Endothelial cell of umbilical vein (primary cell): Measurements from ENCODE around the gene MYO1C. TPM values are rescaled to one million over a fixed set of nuclear protein-coding genes. Genes with fewer than 3 reads are reported as not detected.

Experiments
- BruUV-seq: library from RNA; stranded (reverse); fragments of 400-500 nt; replicated peaks from 2 replicates; lab custom pipeline; 2021; lab: Mats Ljungman, UMichigan
- CTCF ChIA-PET: fragments of 300-600, 350-600 bp; sonication (Branson Sonifier 250); formaldehyde crosslinking; loops from one replicate; lab custom pipeline; 2021; ENCODE audit warnings: antibody characterized with exemption, inconsistent platforms; lab: Charles Lee
- POLR2A ChIA-PET: fragments of 300-600, 350-600 bp; sonication (Branson Sonifier 250); formaldehyde crosslinking; loops from one replicate; lab custom pipeline; 2021; ENCODE audit warnings: antibody characterized with exemption, inconsistent platforms; lab: Charles Lee
- DNase-seq: peaks from one replicate; pipeline ENCODE4 v3.0.0-alpha.2; 2011; ENCODE audit warnings: low read depth, low spot score
- FAIRE-seq: peaks from 2 replicates; lab custom pipeline; 2011; peaks lifted over from hg19 to GRCh38; lab: Jason Lieb, UNC
- H2AFZ ChIP-seq: 2 replicates; pipeline ENCODE4 v1.6.0; 2012; ENCODE audit warnings: low read depth, low read length, control low read depth, inconsistent platforms
- H3K27ac ChIP-seq: 2 replicates; pipeline ENCODE4 v1.5.1; 2011; ENCODE audit warnings: low read depth, mild to moderate bottlenecking, control low read depth, low read length, moderate library complexity; ENCODE audit not compliant: insufficient read depth
- H3K27me3 ChIP-seq, 2 experiments: 2 replicates each; pipeline versions ENCODE4 v1.6.0 to v1.6.1; 2011; ENCODE audit warnings: low read length in 2 of 2, mixed read lengths in 1 of 2; ENCODE audit not compliant: control insufficient read depth in 2 of 2, insufficient read depth in 2 of 2
- H3K36me3 ChIP-seq, 2 experiments: 2 replicates in 1 of 2; 3 replicates in 1 of 2; pipeline ENCODE4 v1.5.1; 2011; ENCODE audit warnings: low read length in 2 of 2, mild to moderate bottlenecking in 1 of 2, moderate library complexity in 1 of 2; ENCODE audit not compliant: control insufficient read depth in 2 of 2, insufficient read depth in 2 of 2; ENCODE audit errors: extremely low read depth in 1 of 2
- H3K4me1 ChIP-seq: 3 replicates; pipeline ENCODE4 v1.5.1; 2011; ENCODE audit warnings: mild to moderate bottlenecking, low read length; ENCODE audit not compliant: control insufficient read depth, insufficient read depth; ENCODE audit errors: extremely low read depth
- H3K4me2 ChIP-seq: 2 replicates; pipeline ENCODE4 v1.6.1; 2011; ENCODE audit warnings: low read length, control low read depth, mixed read lengths; ENCODE audit not compliant: insufficient read depth
- H3K4me3 ChIP-seq, 3 experiments: fragments of 200-600 bp in 1 of 3; sonication (generic), shearing (Covaris generic) in 1 of 3; replicated peaks in 1 of 3; 2 replicates each; pipeline ENCODE4 v1.5.1; 2011 to 2016; ENCODE audit warnings: control low read depth in 3 of 3, low read length in 3 of 3, mild to moderate bottlenecking in 2 of 3, inconsistent platforms in 1 of 3, low read depth in 1 of 3, moderate library complexity in 1 of 3; ENCODE audit not compliant: insufficient read depth in 1 of 3
- H3K79me2 ChIP-seq: 2 replicates; pipeline ENCODE4 v1.6.0; 2012; ENCODE audit warnings: low read length, inconsistent platforms; ENCODE audit not compliant: control insufficient read depth, insufficient read depth
- H3K9ac ChIP-seq: replicated peaks from 2 replicates; pipeline ENCODE3; 2011; ENCODE audit warnings: low read length, control low read depth; ENCODE audit not compliant: insufficient read depth; ENCODE audit errors: extremely low read depth
- H3K9me1 ChIP-seq: replicated peaks from 3 replicates; pipeline ENCODE4 v1.6.0; 2011; ENCODE audit warnings: mild to moderate bottlenecking, low read length; ENCODE audit not compliant: control insufficient read depth, insufficient read depth; ENCODE audit errors: extremely low read depth
- H3K9me3 ChIP-seq: replicated peaks from 2 replicates; pipeline ENCODE4 v1.5.1; 2012; ENCODE audit warnings: low read length, inconsistent platforms; ENCODE audit not compliant: control insufficient read depth, insufficient read depth
- H4K20me1 ChIP-seq: replicated peaks from 2 replicates; pipeline ENCODE3; 2011; ENCODE audit warnings: mild to moderate bottlenecking, low read length; ENCODE audit not compliant: control insufficient read depth, insufficient read depth; ENCODE audit errors: extremely low read depth
- EZH2 ChIP-seq: IDR thresholded peaks from 2 replicates; pipeline ENCODE4 v1.6.1; 2012; ENCODE audit warnings: borderline replicate concordance, low read depth, mild to moderate bottlenecking, moderate library complexity, low read length, inconsistent platforms; ENCODE audit not compliant: severe bottlenecking
- FOS ChIP-seq: IDR thresholded peaks from 2 replicates; pipeline ENCODE4 v1.6.1; 2011; ENCODE audit warnings: mild to moderate bottlenecking, low read length, moderate library complexity, borderline replicate concordance; ENCODE audit not compliant: insufficient read depth
- GATA2 ChIP-seq: IDR thresholded peaks from 2 replicates; pipeline ENCODE4 v1.7.0; 2011; ENCODE audit warnings: low read depth, mild to moderate bottlenecking, moderate library complexity, mixed read lengths, low read length; ENCODE audit not compliant: insufficient read length, insufficient read depth
- JUN ChIP-seq: IDR thresholded peaks from 2 replicates; pipeline ENCODE4 v1.6.1; 2011; ENCODE audit warnings: borderline replicate concordance, low read depth; ENCODE audit not compliant: insufficient read length, insufficient read depth
- MAX ChIP-seq: IDR thresholded peaks from 2 replicates; pipeline ENCODE4 v1.6.1; 2011; ENCODE audit not compliant: insufficient read depth, insufficient read length
- MYC ChIP-seq: IDR thresholded peaks from one replicate; pipeline ENCODE4 v1.6.1; 2011; ENCODE audit warnings: mild to moderate bottlenecking, low read depth, low read length
- POLR2A ChIP-seq: IDR thresholded peaks from 2 replicates; pipeline ENCODE4 v1.6.1; 2012; ENCODE audit warnings: low read depth, mild to moderate bottlenecking, control low read depth, low read length
- POLR2AphosphoS5 ChIP-seq: IDR thresholded peaks from 2 replicates; pipeline ENCODE4 v1.6.1; 2012; ENCODE audit warnings: low read depth, mild to moderate bottlenecking, control low read depth, low read length, moderate library complexity; ENCODE audit not compliant: insufficient read depth
- dilution Hi-C: fragments of 300-500 bp; cut with MboI; formaldehyde crosslinking; loops from one replicate; pipeline ENCODE4 v1.15.0; 2019; ENCODE audit warnings: low sequenced_read_pairs; ENCODE audit not compliant: extremely low pct_ligation_motif_present
- intact Hi-C: fragments of 100-400 bp; cut with micrococcal nuclease; formaldehyde crosslinking; loops from one replicate; pipeline ENCODE4 v1.10.0; 2022
- polyA plus RNA-seq, 4 experiments: library from polyadenylated mRNA; depleted of rRNA in 3 of 4; stranded (reverse) in 3 of 4; unstranded in 1 of 4; fragments of >200 nt; gene quantifications; 2 replicates each; pipeline versions ENCODE4 v1.2.1 to v1.2.3, GENCODE V29; 2011 to 2012; ENCODE audit warnings: missing spikeins in 1 of 4
- total RNA-seq: library from RNA; stranded (reverse); gene quantifications from 2 replicates; pipeline ENCODE4 v1.2.3, GENCODE V29; 2021
- TF ChIP-seq, protein P1 (sequence below), 2 donors: IDR thresholded peaks; 1 replicate in 1 of 2; 2 replicates in 1 of 2; pipeline ENCODE4 v1.5.1; 2011; ENCODE audit warnings: low read length in 2 of 2, mild to moderate bottlenecking in 2 of 2, moderate library complexity in 2 of 2, control low read depth in 1 of 2, inconsistent platforms in 1 of 2, low read depth in 1 of 2; ENCODE audit not compliant: insufficient read depth in 1 of 2; ENCODE audit errors: extremely low read depth in 1 of 2

Gene MYO1C
- total and polyA plus RNA-seq, 2 donors (not counting 3 experiments of a cell fraction or from before 2014, with no cell fraction given), result 141 to 206 TPM

- DNase-seq, result no peak
- peaks cover 14 to 43% of the 10 kb centered on the region in 2 experiments for H3K36me3 ChIP-seq
- H3K9me3 ChIP-seq, result no peaks in the 10 kb centered on the region
- H3K4me2 ChIP-seq, result no peak overlapping the region
- dilution Hi-C loops (no loop called here), intact Hi-C loops (no loop called here)
- ChIA-PET CTCF (interaction anchor here (0.7 kb wide), 1 partner anchor 113 kb away, joined by 3 read pairs; no protein-coding TSS in a partner anchor), POLR2A (no interaction called here)
- TF ChIP-seq MAX, result no peak
- no peak for TF ChIP-seq FOS
- TF ChIP-seq EZH2, result no peak
- TF ChIP-seq, protein P1, sequence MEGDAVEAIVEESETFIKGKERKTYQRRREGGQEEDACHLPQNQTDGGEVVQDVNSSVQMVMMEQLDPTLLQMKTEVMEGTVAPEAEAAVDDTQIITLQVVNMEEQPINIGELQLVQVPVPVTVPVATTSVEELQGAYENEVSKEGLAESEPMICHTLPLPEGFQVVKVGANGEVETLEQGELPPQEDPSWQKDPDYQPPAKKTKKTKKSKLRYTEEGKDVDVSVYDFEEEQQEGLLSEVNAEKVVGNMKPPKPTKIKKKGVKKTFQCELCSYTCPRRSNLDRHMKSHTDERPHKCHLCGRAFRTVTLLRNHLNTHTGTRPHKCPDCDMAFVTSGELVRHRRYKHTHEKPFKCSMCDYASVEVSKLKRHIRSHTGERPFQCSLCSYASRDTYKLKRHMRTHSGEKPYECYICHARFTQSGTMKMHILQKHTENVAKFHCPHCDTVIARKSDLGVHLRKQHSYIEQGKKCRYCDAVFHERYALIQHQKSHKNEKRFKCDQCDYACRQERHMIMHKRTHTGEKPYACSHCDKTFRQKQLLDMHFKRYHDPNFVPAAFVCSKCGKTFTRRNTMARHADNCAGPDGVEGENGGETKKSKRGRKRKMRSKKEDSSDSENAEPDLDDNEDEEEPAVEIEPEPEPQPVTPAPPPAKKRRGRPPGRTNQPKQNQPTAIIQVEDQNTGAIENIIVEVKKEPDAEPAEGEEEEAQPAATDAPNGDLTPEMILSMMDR (IDR thresholded peaks at IDR 0.05; ENCODE audit: extremely low read depth in 1 of 2, insufficient read depth in 1 of 2, low read depth in 1 of 2, low read length in 2 of 2), result no peak
- no peak for TF ChIP-seq POLR2A
- no peaks in the 10 kb centered on the region for H3K9me1 ChIP-seq
- H3K79me2 ChIP-seq, result peaks cover under 1% of the 10 kb centered on the region
- no TSS peak for BruUV-seq
- no peaks in the 10 kb centered on the region for H3K4me1 ChIP-seq
- H4K20me1 ChIP-seq, result no peaks in the 10 kb centered on the region
- FAIRE-seq, result no peak
- no peak overlapping the region for H2AFZ ChIP-seq
- no peaks in the 10 kb centered on the region for H3K27me3 ChIP-seq
- no peak overlapping the region for H3K27ac ChIP-seq
- H3K4me3 ChIP-seq, result no peak overlapping the region
- no peak overlapping the region for H3K9ac ChIP-seq
Observed at GRCh38 chr17:1478418-1478817, 14.1 kb downstream of the MYO1C start.

- no peak for FAIRE-seq
- Histone ChIP-seq H3K9me3 (no peaks in the 10 kb centered on the region), H3K9me1 (no peaks in the 10 kb centered on the region), H3K4me3 (no peak overlapping the region), H4K20me1 (no peaks in the 10 kb centered on the region), H3K4me1 (no peaks in the 10 kb centered on the region), H2AFZ (no peak overlapping the region), H3K9ac (no peak overlapping the region), H3K27me3 (no peaks in the 10 kb centered on the region), H3K4me2 (no peak overlapping the region), H3K79me2 (no peaks in the 10 kb centered on the region), H3K27ac (no peak overlapping the region), H3K36me3 (peaks cover 14 to 43% of the 10 kb centered on the region in 2 experiments)
- BruUV-seq, result no TSS peak
- dilution Hi-C loops, result no loop called here
- TF ChIP-seq EZH2 (no peak), JUN (no peak), POLR2AphosphoS5 (no peak), FOS (no peak), MAX (no peak), MYC (no peak), GATA2 (no peak), POLR2A (no peak)
- TF ChIP-seq, protein P1 (IDR thresholded peaks at IDR 0.05; ENCODE audit: extremely low read depth in 1 of 2, insufficient read depth in 1 of 2, low read depth in 1 of 2, low read length in 2 of 2), result no peak
- ChIA-PET POLR2A (no interaction called here), CTCF (interaction anchor here (1.2 to 1.5 kb wide), 2 partner anchors 40 to 110 kb away, joined by 6 to 7 read pairs; no protein-coding TSS in a partner anchor)
- intact Hi-C loops, result no loop called here
- no peak for DNase-seq
Observed at GRCh38 chr17:1475321-1475854, 17.1 kb downstream of the MYO1C start.
